ENCODE results near the gene WNT7A. TPM values are rescaled to one million over a fixed set of nuclear protein-coding genes. Genes with fewer than 3 reads are reported as not detected.

The WNT7A gene
- total RNA-seq, 1 donor from 2014 or later = 10.3 TPM

- TF ChIP-seq, protein P1, sequence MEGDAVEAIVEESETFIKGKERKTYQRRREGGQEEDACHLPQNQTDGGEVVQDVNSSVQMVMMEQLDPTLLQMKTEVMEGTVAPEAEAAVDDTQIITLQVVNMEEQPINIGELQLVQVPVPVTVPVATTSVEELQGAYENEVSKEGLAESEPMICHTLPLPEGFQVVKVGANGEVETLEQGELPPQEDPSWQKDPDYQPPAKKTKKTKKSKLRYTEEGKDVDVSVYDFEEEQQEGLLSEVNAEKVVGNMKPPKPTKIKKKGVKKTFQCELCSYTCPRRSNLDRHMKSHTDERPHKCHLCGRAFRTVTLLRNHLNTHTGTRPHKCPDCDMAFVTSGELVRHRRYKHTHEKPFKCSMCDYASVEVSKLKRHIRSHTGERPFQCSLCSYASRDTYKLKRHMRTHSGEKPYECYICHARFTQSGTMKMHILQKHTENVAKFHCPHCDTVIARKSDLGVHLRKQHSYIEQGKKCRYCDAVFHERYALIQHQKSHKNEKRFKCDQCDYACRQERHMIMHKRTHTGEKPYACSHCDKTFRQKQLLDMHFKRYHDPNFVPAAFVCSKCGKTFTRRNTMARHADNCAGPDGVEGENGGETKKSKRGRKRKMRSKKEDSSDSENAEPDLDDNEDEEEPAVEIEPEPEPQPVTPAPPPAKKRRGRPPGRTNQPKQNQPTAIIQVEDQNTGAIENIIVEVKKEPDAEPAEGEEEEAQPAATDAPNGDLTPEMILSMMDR (conservative IDR thresholded peaks at IDR 0.05; ENCODE audit: low read depth, low read length) = no peak
- H3K4me3 ChIP-seq (ENCODE audit: low read depth, low read length) = no peak overlapping the region
- no peak for DNase-seq (ENCODE audit: low read depth)
Measured at GRCh38 chr3:13871791-13872190, 8.1 kb downstream of the WNT7A start.

GRCh38 chr3:13870902-13871301 is 9.0 kb downstream of the WNT7A start:
- TF ChIP-seq, protein P1 (conservative IDR thresholded peaks at IDR 0.05; ENCODE audit: low read depth, low read length) = no peak
- DNase-seq (ENCODE audit: low read depth) = no peak
- no peak overlapping the region for H3K4me3 ChIP-seq (ENCODE audit: low read depth, low read length)

DNA sequence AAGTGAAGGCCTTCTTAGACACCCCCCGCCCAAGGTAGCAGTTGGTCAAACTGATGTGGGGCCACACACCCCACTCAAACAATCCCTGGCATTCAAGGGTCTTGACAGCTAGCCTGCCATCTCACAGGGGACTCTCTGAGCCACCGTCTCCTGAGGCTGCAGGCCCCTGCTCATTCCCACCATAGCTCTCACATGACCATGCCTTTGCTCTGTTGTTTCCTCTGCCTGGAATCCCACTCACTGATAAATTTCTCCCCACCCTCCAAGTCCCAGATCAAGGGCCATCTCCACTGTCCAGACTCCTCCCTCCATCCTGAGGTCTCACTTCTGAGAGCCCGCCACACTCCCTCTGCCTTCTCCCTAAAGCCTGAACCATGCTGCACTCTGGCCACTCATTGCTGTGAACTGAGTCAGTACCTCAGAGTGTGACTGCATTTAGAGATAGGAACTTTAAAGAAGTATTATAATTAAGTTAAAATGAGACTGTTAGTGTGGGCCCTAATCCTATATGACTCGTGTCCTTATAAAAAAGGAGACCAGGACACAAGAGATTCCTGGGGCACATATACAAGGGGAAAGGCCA is 10.0 kb downstream of the WNT7A start:
- H3K4me3 ChIP-seq (ENCODE audit: low read depth, low read length) = no peak overlapping the region
- TF ChIP-seq, protein P1 (conservative IDR thresholded peaks at IDR 0.05; ENCODE audit: low read depth, low read length) = no peak
- DNase-seq (ENCODE audit: low read depth) = no peak

DNA sequence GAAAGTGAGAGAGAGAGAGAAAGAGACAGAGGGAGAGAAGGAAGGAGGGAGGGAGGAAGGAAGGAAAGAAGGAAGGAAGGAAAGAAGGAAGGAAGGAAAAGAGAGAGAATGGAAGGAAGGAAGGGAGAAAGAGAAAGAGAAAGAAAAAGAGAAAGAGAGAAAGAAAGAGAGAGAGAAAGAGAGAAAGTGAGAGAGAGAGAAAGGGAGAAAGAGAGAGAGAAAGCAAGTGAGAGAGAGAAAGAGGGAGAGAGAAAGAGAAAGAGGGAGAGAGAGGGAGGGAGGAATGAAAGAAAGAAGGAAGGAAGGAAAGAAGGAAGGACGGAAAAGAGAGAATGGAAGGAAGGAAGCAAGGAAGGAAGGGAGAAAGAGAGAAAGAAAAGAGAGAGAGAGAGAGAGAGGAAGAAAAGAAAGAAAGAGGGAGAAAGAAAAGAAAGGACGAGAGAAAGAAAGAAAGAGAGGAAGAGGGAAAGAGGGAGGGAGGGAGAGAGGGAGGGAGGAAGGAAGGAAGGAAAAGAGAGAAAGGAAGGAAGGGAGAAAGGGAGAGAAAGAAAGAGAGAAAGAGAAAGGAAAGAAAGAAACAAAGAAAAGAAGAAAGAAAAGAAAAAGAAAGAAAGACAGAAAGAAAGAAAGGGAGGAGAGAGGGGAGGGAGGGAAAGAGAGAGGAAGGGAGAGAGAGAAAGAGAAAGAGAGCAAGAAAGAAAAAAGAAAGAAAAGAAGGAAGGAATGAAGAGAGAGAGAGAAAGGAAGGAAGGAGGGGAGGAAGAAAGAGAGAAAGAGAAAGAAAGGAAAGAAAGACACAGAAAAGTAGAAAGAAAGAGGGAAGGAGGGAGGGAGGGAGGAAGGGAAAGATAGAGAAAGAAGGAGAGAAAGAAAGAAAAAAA is 10.8 kb downstream of the WNT7A start:
- TF ChIP-seq, protein P1 (conservative IDR thresholded peaks at IDR 0.05; ENCODE audit: low read depth, low read length) = no peak
- H3K4me3 ChIP-seq (ENCODE audit: low read depth, low read length) = no peak overlapping the region
- DNase-seq (ENCODE audit: low read depth) = no peak

GRCh38 chr3:13867732-13868131 is 12.1 kb downstream of the WNT7A start:
- TF ChIP-seq, protein P1 (conservative IDR thresholded peaks at IDR 0.05; ENCODE audit: low read depth, low read length) = no peak

DNA sequence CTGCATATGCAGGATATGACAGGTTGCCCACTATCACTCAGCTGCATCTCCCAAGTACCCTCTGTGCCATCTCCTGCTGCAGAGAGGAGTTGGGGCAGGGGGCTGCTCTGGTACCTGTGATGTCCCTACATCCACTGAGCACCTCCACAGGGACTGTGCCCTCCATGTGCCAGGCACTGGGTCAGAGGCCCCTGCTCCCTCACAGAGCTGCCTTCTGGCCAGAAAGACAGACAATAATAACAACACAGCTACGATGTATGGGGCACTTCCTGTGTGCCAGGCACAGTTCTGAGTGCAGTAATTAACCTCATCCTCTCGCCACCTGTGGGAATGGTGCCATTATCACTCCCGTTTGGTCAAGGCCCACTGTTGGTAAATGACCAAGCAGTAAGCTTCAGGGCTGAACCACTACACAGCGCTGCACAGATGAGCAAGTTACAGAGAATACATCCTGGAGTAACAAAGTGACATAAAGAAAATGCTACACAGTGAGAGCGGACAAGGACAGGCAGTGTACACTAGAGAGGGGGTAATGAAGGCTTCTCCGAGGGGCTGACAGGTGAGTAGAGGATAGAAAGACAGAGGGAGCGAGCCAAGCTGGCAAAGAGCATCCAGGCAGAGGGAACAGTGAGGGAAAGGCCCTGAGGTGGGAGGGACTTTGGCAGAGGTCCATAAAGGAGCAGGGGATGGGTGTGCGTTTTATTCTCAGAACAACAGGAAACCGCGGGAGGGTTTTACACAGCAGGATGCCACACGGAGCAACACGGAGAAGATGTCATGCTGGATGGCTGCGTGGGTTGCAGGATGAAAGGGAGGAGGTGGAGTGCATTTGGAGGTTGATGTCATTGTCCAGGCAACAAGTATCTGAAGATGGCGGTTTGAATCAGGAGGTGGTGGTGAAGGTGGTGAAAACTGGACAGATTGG is 13.6 kb downstream of the WNT7A start:
- no peak for DNase-seq (ENCODE audit: low read depth)
- TF ChIP-seq, protein P1 (conservative IDR thresholded peaks at IDR 0.05; ENCODE audit: low read depth, low read length) = no peak
- no peak overlapping the region for H3K4me3 ChIP-seq (ENCODE audit: low read depth, low read length)

More at GRCh38 chr3:13867732-13868131, 12.1 kb downstream of the WNT7A start:
- no peak overlapping the region for H3K4me3 ChIP-seq (ENCODE audit: low read depth, low read length)
- no peak for DNase-seq (ENCODE audit: low read depth)

Measured in epithelial cell of proximal tubule (primary cell).